Stomach (tissue), 9 donors: ENCODE data around the gene ZC2HC1C. TPM values are rescaled to one million over a fixed set of nuclear protein-coding genes. Genes with fewer than 3 reads are reported as not detected.
A peak's percentile ranks its signal among the peaks of the same experiment; 100 is the strongest.
"Not testable (repeated sequence)": the region's sequence is repeated elsewhere in the genome, so short reads cannot be mapped to it uniquely, and the experiment has no call there.

ENCODE experiments used
- DNase-seq, 2 donors: peaks; one replicate each; pipeline versions ENCODE4 v3.0.0 to v3.0.0-alpha.2; 2013 to 2019
- H3K27ac ChIP-seq, 5 donors: fragments of 200-600 bp in 4 of 5; sonication (generic) in 4 of 5; one replicate each; pipeline ENCODE4 v1.5.1; 2013 to 2019; ENCODE audit warnings: mild to moderate bottlenecking in 1 of 5, moderate library complexity in 1 of 5
- H3K27me3 ChIP-seq, 3 donors: fragments of 200-600 bp; sonication (generic); one replicate each; pipeline ENCODE4 v1.5.1; 2017 to 2019; ENCODE audit warnings: mixed run types in 1 of 3
- H3K36me3 ChIP-seq, 4 donors: fragments of 200-600 bp; sonication (generic); 1 replicate in 3 of 4; 2 replicates in 1 of 4; pipeline ENCODE4 v1.5.1; 2016 to 2019
- H3K4me1 ChIP-seq, 4 donors: fragments of 200-600 bp; sonication (generic); one replicate each; pipeline ENCODE4 v1.5.1; 2016 to 2019
- H3K4me3 ChIP-seq, 4 donors: fragments of 200-600 bp; sonication (generic) in 3 of 4; one replicate each; pipeline ENCODE4 v1.5.1; 2016 to 2019; ENCODE audit warnings: mild to moderate bottlenecking in 1 of 4
- H3K9me3 ChIP-seq, 4 donors: fragments of 200-600 bp; sonication (generic); one replicate each; pipeline ENCODE4 v1.5.1; 2016 to 2019
- CTCF ChIP-seq, 7 experiments: fragments of 450-650 bp in 4 of 7; fragments of 200-600 bp in 3 of 7; sonication (generic) in 3 of 7; IDR thresholded peaks; one replicate each; pipeline ENCODE4 v1.5.1; 2016 to 2019; ENCODE audit warnings: antibody characterized with exemption in 7 of 7, control low read depth in 2 of 7, mild to moderate bottlenecking in 1 of 7
- EP300 ChIP-seq: sonication (generic); formaldehyde crosslinking; IDR thresholded peaks from one replicate; pipeline ENCODE4 v1.6.1; 2017; ENCODE audit warnings: antibody characterized with exemption
- POLR2A ChIP-seq, 4 donors: fragments of 450-650 bp; IDR thresholded peaks; one replicate each; pipeline ENCODE4 v1.6.1; 2016; ENCODE audit warnings: antibody characterized with exemption in 4 of 4, control low read depth in 2 of 4, mild to moderate bottlenecking in 1 of 4, moderate library complexity in 1 of 4
- POLR2AphosphoS5 ChIP-seq, 3 donors: sonication (generic); formaldehyde crosslinking; IDR thresholded peaks; one replicate each; pipeline ENCODE4 v1.6.1; 2016; ENCODE audit warnings: antibody characterized with exemption in 3 of 3
- WGBS, 5 donors: extraction: QIAGEN DNeasy Blood & Tissue Kit in 3 of 5; methylation state at CpG; one replicate each; pipeline versions ENCODE4 v1.1.5 to v1.1.7; 2013 to 2018; 5-methylcytosine and 5-hydroxymethylcytosine counted together
- intact Hi-C: fragments of 100-400 bp; cut with DNase I; formaldehyde crosslinking; loops from one replicate; pipeline ENCODE4 v1.15.1; 2023; ENCODE audit warnings: low total_unique reads
- polyA plus RNA-seq, 3 donors: library from polyadenylated mRNA; stranded (reverse); fragments of 200-250 nt; gene quantifications; one replicate each; pipeline ENCODE4 v1.2.3, GENCODE V29; 2013
- total RNA-seq, 5 donors: library from RNA; depleted of rRNA; stranded (reverse); fragments of >200 nt; gene quantifications; one replicate each; pipeline versions ENCODE4 v1.1.0 to v1.2.3, GENCODE V29; 2014 to 2016
- donor health status: healthy with polysubstance abuse.
- donor health status: Bipolar disorder and iron deficiency.
- donor health status: healthy.

ZC2HC1C gene
- total and polyA plus RNA-seq, 8 donors, result 0.37 to 10.4 (median 4.1) TPM; not detected in 2

GRCh38 chr14:75067212-75067611 is 2.2 kb upstream of the ZC2HC1C start:
- Histone ChIP-seq H3K4me3 (no peak overlapping the region), H3K27me3 (no peaks in the 10 kb centered on the region), H3K27ac (no peak overlapping the region), H3K36me3 (no peaks in the 10 kb centered on the region), H3K9me3 (no peaks in the 10 kb centered on the region), H3K4me1 (peaks cover 22 to 46% (median 39%) of the 10 kb centered on the region in 4 donors)
- 94 to 98% (median 96%) methylated on average over 1 of the region's 1 CpG for WGBS, 5 donors
- TF ChIP-seq POLR2A (IDR thresholded peaks at IDR 0.05) (no peak), POLR2AphosphoS5 (IDR thresholded peaks at IDR 0.05) (no peak), EP300 (no peak), CTCF (IDR thresholded peaks at IDR 0.05) (no peak)
- no peak for DNase-seq
- intact Hi-C loops, result no loop called here

GRCh38 chr14:75067765-75068164 is 1.7 kb upstream of the ZC2HC1C start:
- Histone ChIP-seq H3K4me1 (peaks cover 22 to 42% (median 37%) of the 10 kb centered on the region in 4 donors), H3K27ac (peak overlapping the region in 4 of 5 donors; percentile 91 to 94 (median 92)), H3K4me3 (peak overlapping the region in 1 of 4 donors; percentile 60)
- H3K36me3 ChIP-seq, intact Hi-C loops, DNase-seq, H3K9me3 ChIP-seq, H3K27me3 ChIP-seq: not testable (repeated sequence)
- WGBS, 5 donors, result 71 to 89% (median 88%) methylated on average over 3 to 4 of the region's 4 CpGs

GRCh38 chr14:75068294-75069120 is 934 bp upstream of the ZC2HC1C start:
- peak in 1 of 7 experiments; percentile 7 for TF ChIP-seq CTCF (IDR thresholded peaks at IDR 0.05)
- TF ChIP-seq POLR2A (IDR thresholded peaks at IDR 0.05), result no peak
- no peak for TF ChIP-seq POLR2AphosphoS5 (IDR thresholded peaks at IDR 0.05)
- no peak for TF ChIP-seq EP300
- WGBS, 5 donors, result 12 to 18% (median 14%) methylated on average over 15 of the region's 15 CpGs
- intact Hi-C loops, result no loop called here
- Histone ChIP-seq H3K27ac (peak overlapping the region; percentile 86 to 94 (median 91)), H3K9me3 (no peaks in the 10 kb centered on the region), H3K4me3 (peak overlapping the region; percentile 49 to 60 (median 58)), H3K36me3 (no peaks in the 10 kb centered on the region), H3K4me1 (peaks cover 22 to 35% (median 30%) of the 10 kb centered on the region in 4 donors), H3K27me3 (no peaks in the 10 kb centered on the region)
- peak in 1 of 2 donors; percentile 69 for DNase-seq

- H3K4me3 ChIP-seq, result peak overlapping the region; percentile 49 to 60 (median 58)
- peak overlapping the region; percentile 86 to 94 (median 91) for H3K27ac ChIP-seq
- peaks cover 19 to 27% (median 24%) of the 10 kb centered on the region in 4 donors for H3K4me1 ChIP-seq
- H3K9me3 ChIP-seq, result no peaks in the 10 kb centered on the region
- no peaks in the 10 kb centered on the region for H3K27me3 ChIP-seq
- intact Hi-C loops, result loop anchor here (10.0 kb wide), 1 partner anchor 115 kb away; the partner anchor contains the start of gene PGF
- TF ChIP-seq EP300 (peak; percentile 10), CTCF (IDR thresholded peaks at IDR 0.05) (no peak), POLR2A (IDR thresholded peaks at IDR 0.05) (no peak), POLR2AphosphoS5 (IDR thresholded peaks at IDR 0.05) (no peak)
- no peak for DNase-seq
- no peaks in the 10 kb centered on the region for H3K36me3 ChIP-seq
- 16 to 25% (median 21%) methylated on average over 10 to 12 of the region's 12 CpGs for WGBS, 5 donors
Measured at GRCh38 chr14:75069811-75070145, 337 bp downstream of the ZC2HC1C start.
